Smooth muscle cell (in vitro differentiated cells): ENCODE data around the gene EFCAB11. TPM values are rescaled to one million over a fixed set of nuclear protein-coding genes. Genes with fewer than 3 reads are reported as not detected.

Source experiments
- DNase-seq: peaks from one replicate; lab custom pipeline; 2025; ENCODE audit not compliant: unreplicated experiment; lab: John Stamatoyannopoulos, UW
- H2AFZ ChIP-seq: fragments of 200-600 bp; sonication (generic); 2 replicates; pipeline ENCODE4 v1.6.0; 2016; ENCODE audit warnings: antibody characterized with exemption, low read depth, mild to moderate bottlenecking
- H3F3A ChIP-seq: fragments of 200-600 bp; sonication (generic); 2 replicates; pipeline ENCODE4 v1.6.0; 2017; ENCODE audit warnings: antibody characterized with exemption, low read depth
- H3K27ac ChIP-seq: fragments of 200-600 bp; sonication (generic); 2 replicates; pipeline ENCODE4 v1.5.1; 2016; ENCODE audit warnings: low read depth, mild to moderate bottlenecking
- H3K27me3 ChIP-seq: fragments of 200-600 bp; sonication (generic); 2 replicates; pipeline ENCODE4 v1.6.1; 2016; ENCODE audit warnings: low read depth, mild to moderate bottlenecking
- H3K36me3 ChIP-seq: fragments of 200-600 bp; sonication (generic); 2 replicates; pipeline ENCODE4 v1.5.1; 2016; ENCODE audit warnings: low read depth
- H3K4me1 ChIP-seq: fragments of 200-600 bp; sonication (generic); 2 replicates; pipeline ENCODE4 v1.5.1; 2016; ENCODE audit warnings: low read depth
- H3K4me2 ChIP-seq: fragments of 200-600 bp; sonication (generic); 2 replicates; pipeline ENCODE4 v1.6.0; 2016; ENCODE audit warnings: mild to moderate bottlenecking
- H3K4me3 ChIP-seq: fragments of 200-600 bp; sonication (generic); 2 replicates; pipeline ENCODE4 v1.5.1; 2016; ENCODE audit warnings: mild to moderate bottlenecking
- H3K79me2 ChIP-seq: fragments of 200-600 bp; sonication (generic); 2 replicates; pipeline ENCODE4 v1.6.0; 2016; ENCODE audit warnings: low read depth, mild to moderate bottlenecking
- H3K9ac ChIP-seq: fragments of 200-600 bp; sonication (generic); 2 replicates; pipeline ENCODE4 v1.6.0; 2016; ENCODE audit warnings: low read depth
- H3K9me3 ChIP-seq: fragments of 200-600 bp; sonication (generic); replicated peaks from 2 replicates; pipeline ENCODE4 v1.5.1; 2016; ENCODE audit warnings: low read depth
- H4K20me1 ChIP-seq: fragments of 200-600 bp; sonication (generic); 2 replicates; pipeline ENCODE4 v1.6.0; 2016; ENCODE audit warnings: low read depth
- WGBS: methylation state at CpG from one replicate; pipeline ENCODE4 v1.1.7; 2016; ENCODE audit warnings: low lambda C conversion rate; 5-methylcytosine and 5-hydroxymethylcytosine counted together
- polyA plus RNA-seq: library from polyadenylated mRNA; unstranded; fragments of >200 nt; fragmentation: Nextera tagmentation; extraction: Ambion mirVana; gene quantifications from 2 replicates; pipeline ENCODE4 v1.2.1, GENCODE V29; 2016
- total RNA-seq: library from RNA; depleted of rRNA; stranded (reverse); fragments of >200 nt; gene quantifications from 2 replicates; pipeline ENCODE4 v1.2.3, GENCODE V29; 2014
- TF ChIP-seq, protein P1 (sequence below): fragments of 200-600 bp; sonication (generic); IDR thresholded peaks from 2 replicates; pipeline ENCODE4 v1.5.1; 2017; ENCODE audit warnings: borderline replicate concordance, mild to moderate bottlenecking, antibody characterized with exemption; ENCODE audit not compliant: insufficient read depth, poor library complexity, severe bottlenecking

The EFCAB11 gene
- total and polyA plus RNA-seq, 2 experiments from 2014 or later: 3.1 to 9.5 TPM

DNA sequence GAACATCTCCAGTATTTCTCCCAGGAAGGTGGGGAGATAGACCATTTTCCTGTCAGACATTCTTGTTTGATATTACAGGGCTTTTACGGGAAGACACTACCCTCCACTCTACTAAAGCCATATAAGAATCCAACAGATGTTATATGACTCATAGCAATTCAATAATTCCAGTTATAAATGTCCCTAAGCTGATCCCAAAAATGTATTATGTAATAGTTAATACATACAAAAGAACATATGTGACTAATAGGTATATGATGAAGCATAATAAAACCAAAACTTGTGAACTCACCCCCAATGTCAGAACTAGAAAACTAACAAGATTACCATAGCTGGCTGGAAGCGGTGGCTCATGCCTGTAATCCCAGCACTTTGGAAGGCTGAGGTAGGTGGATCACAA is 84.2 kb downstream of the EFCAB11 start:
- H3K79me2 ChIP-seq: no peaks in the 10 kb centered on the region
- TF ChIP-seq, protein P1, sequence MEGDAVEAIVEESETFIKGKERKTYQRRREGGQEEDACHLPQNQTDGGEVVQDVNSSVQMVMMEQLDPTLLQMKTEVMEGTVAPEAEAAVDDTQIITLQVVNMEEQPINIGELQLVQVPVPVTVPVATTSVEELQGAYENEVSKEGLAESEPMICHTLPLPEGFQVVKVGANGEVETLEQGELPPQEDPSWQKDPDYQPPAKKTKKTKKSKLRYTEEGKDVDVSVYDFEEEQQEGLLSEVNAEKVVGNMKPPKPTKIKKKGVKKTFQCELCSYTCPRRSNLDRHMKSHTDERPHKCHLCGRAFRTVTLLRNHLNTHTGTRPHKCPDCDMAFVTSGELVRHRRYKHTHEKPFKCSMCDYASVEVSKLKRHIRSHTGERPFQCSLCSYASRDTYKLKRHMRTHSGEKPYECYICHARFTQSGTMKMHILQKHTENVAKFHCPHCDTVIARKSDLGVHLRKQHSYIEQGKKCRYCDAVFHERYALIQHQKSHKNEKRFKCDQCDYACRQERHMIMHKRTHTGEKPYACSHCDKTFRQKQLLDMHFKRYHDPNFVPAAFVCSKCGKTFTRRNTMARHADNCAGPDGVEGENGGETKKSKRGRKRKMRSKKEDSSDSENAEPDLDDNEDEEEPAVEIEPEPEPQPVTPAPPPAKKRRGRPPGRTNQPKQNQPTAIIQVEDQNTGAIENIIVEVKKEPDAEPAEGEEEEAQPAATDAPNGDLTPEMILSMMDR: no peak
- no peak for DNase-seq
- H3K27me3 ChIP-seq: no peaks in the 10 kb centered on the region
- no peak overlapping the region for H3K9ac ChIP-seq
- H3K4me1 ChIP-seq: no peaks in the 10 kb centered on the region
- H3K27ac ChIP-seq: no peak overlapping the region
- H3F3A ChIP-seq: no peaks in the 10 kb centered on the region
- no peaks in the 10 kb centered on the region for H3K9me3 ChIP-seq
- WGBS: 92% methylated on average over 2 of the region's 2 CpGs
- no peak overlapping the region for H3K4me3 ChIP-seq
- no peak overlapping the region for H3K4me2 ChIP-seq
- no peaks in the 10 kb centered on the region for H3K36me3 ChIP-seq
- H4K20me1 ChIP-seq: no peaks in the 10 kb centered on the region
- no peak overlapping the region for H2AFZ ChIP-seq

GRCh38 chr14:89869606-89870005 is 84.9 kb downstream of the EFCAB11 start:
- H2AFZ ChIP-seq: no peak overlapping the region
- H3K4me2 ChIP-seq: no peak overlapping the region
- WGBS: 82% methylated on average over 2 of the region's 2 CpGs

GRCh38 chr14:89866458-89866857 is 88.1 kb downstream of the EFCAB11 start:
- no peaks in the 10 kb centered on the region for H3K79me2 ChIP-seq
- no peak overlapping the region for H2AFZ ChIP-seq
- no peaks in the 10 kb centered on the region for H3K27me3 ChIP-seq
- H3K9ac ChIP-seq: no peak overlapping the region
- no peak overlapping the region for H3K4me3 ChIP-seq
- H3F3A ChIP-seq: no peaks in the 10 kb centered on the region
- 84% methylated on average over 3 of the region's 3 CpGs for WGBS
- no peaks in the 10 kb centered on the region for H3K4me1 ChIP-seq
- H3K27ac ChIP-seq: peak overlapping the region; percentile 60
- DNase-seq: no peak
- H3K9me3 ChIP-seq: no peaks in the 10 kb centered on the region
- no peak overlapping the region for H3K4me2 ChIP-seq
- TF ChIP-seq, protein P1: no peak
- H3K36me3 ChIP-seq: no peaks in the 10 kb centered on the region
- H4K20me1 ChIP-seq: no peaks in the 10 kb centered on the region

More at GRCh38 chr14:89869606-89870005, 84.9 kb downstream of the EFCAB11 start:
- TF ChIP-seq, protein P1: no peak
- no peak overlapping the region for H3K27ac ChIP-seq
- H3K36me3 ChIP-seq: no peaks in the 10 kb centered on the region
- H3K9ac ChIP-seq: no peak overlapping the region
- no peaks in the 10 kb centered on the region for H3K79me2 ChIP-seq
- H4K20me1 ChIP-seq: no peaks in the 10 kb centered on the region
- H3F3A ChIP-seq: no peaks in the 10 kb centered on the region
- no peak for DNase-seq
- no peaks in the 10 kb centered on the region for H3K4me1 ChIP-seq
- no peak overlapping the region for H3K4me3 ChIP-seq
- H3K9me3 ChIP-seq: no peaks in the 10 kb centered on the region
- H3K27me3 ChIP-seq: no peaks in the 10 kb centered on the region

GRCh38 chr14:89865153-89865552 is 89.4 kb downstream of the EFCAB11 start:
- TF ChIP-seq, protein P1: no peak
- H3K4me3 ChIP-seq: no peak overlapping the region
- H2AFZ ChIP-seq: no peak overlapping the region
- H3K36me3 ChIP-seq: no peaks in the 10 kb centered on the region
- 95% methylated on average over 5 of the region's 5 CpGs for WGBS
- no peaks in the 10 kb centered on the region for H3K79me2 ChIP-seq
- H3K9me3 ChIP-seq: no peaks in the 10 kb centered on the region
- DNase-seq: no peak
- no peak overlapping the region for H3K27ac ChIP-seq
- H3K4me1 ChIP-seq: no peaks in the 10 kb centered on the region
- no peaks in the 10 kb centered on the region for H3K27me3 ChIP-seq
- H3K4me2 ChIP-seq: no peak overlapping the region
- H3K9ac ChIP-seq: no peak overlapping the region
- no peaks in the 10 kb centered on the region for H3F3A ChIP-seq
- no peaks in the 10 kb centered on the region for H4K20me1 ChIP-seq
